Measurements from ENCODE around the gene FANK1. TPM values are rescaled to one million over a fixed set of nuclear protein-coding genes. Genes with fewer than 3 reads are reported as not detected.
"Not testable (repeated sequence)": the region's sequence is repeated elsewhere in the genome, so short reads cannot be mapped to it uniquely, and the experiment has no call there.

Gene FANK1
- total RNA-seq, 1 donor from 2014 or later: 0.42 TPM

GRCh38 chr10:125926247-125926646 lies 29.9 kb downstream of the FANK1 start:
- DNase-seq (ENCODE audit: low spot score): no peak

DNA sequence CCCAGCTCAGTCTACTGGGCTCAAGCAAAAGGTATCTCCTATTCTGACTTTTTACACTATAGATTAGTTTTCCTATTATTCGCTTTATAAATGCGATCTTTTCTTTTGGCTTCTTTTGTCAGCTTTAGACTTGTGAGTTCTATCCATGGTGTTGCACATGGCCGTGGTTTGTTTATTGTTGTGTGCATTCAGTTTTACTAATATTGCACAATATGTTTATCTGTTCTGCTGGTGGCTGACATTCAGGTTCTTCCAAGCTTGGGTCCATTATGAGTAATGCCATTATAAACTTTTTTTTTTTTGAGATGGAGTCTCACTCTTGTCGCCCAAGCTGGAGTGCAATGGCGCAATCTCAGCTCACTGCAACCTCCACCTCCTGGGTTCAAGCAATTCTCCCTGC lies 30.9 kb downstream of the FANK1 start:
- DNase-seq (ENCODE audit: low spot score): not testable (repeated sequence)

GRCh38 chr10:125928928-125929585 lies 32.7 kb downstream of the FANK1 start:
- no peak for DNase-seq (ENCODE audit: low spot score)

- no peak for DNase-seq (ENCODE audit: low spot score)
Observed at GRCh38 chr10:125929618-125930017, 33.3 kb downstream of the FANK1 start.

GRCh38 chr10:125933693-125934092 lies 37.3 kb downstream of the FANK1 start:
- no peak for DNase-seq (ENCODE audit: low spot score)

GRCh38 chr10:125936331-125936730 lies 40.0 kb downstream of the FANK1 start:
- no peak for DNase-seq (ENCODE audit: low spot score)

GRCh38 chr10:125940515-125940914 lies 44.2 kb downstream of the FANK1 start:
- DNase-seq (ENCODE audit: low spot score): no peak

GRCh38 chr10:125951290-125951689 lies 54.9 kb downstream of the FANK1 start:
- DNase-seq (ENCODE audit: low spot score): no peak

- no peak for DNase-seq (ENCODE audit: low spot score)
Observed at GRCh38 chr10:125953778-125954385, 57.5 kb downstream of the FANK1 start.

DNA sequence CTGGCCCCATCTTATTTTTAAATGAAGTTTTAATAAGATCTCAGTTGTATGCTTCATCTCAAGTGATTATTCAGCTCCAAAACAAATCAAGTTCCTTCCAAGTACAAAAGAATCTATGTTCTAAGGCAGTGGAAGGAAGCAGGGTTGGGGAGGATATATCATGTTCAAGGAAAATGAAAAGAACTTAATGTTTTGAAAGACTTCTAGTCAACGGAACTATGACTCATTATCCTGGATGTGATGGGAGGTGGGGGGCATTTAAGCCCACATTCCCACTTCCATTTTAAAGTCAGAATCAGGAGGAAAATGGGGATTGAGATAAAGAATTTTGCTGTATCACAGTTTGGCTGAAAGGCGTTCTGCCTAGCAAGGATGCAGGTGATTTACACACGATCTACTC lies 59.4 kb downstream of the FANK1 start:
- DNase-seq (ENCODE audit: low spot score): no peak

GRCh38 chr10:125961743-125962142 lies 65.4 kb downstream of the FANK1 start:
- no peak for DNase-seq (ENCODE audit: low spot score)

- no peak for DNase-seq (ENCODE audit: low spot score)
Observed at GRCh38 chr10:125962200-125962599, 65.8 kb downstream of the FANK1 start.

DNA sequence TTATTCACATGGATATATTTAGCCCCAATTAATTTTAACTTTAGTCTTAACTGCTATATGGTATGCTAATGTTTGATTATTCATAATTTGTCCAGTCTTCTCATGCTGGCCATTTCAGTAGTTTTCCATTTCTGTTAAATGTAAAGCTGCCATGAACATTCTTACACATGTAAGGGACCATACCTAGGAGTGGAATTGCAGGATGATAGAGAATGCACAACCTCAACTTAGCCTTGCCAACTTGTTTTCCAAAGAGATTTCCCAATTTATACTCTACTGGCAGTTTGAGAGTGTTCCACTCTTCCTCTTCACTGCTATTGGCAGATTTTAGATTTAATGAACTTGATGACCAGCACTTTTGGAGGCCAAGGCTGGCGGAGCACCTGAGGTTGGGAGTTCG lies 68.2 kb downstream of the FANK1 start:
- no peak for DNase-seq (ENCODE audit: low spot score)

- DNase-seq (ENCODE audit: low spot score): no peak
Observed at GRCh38 chr10:125967533-125967932, 71.2 kb downstream of the FANK1 start.

- DNase-seq (ENCODE audit: low spot score): not testable (repeated sequence)
Observed at GRCh38 chr10:125970077-125970630, 73.8 kb downstream of the FANK1 start.

- no peak for DNase-seq (ENCODE audit: low spot score)
Observed at GRCh38 chr10:125976960-125977605, 80.7 kb downstream of the FANK1 start.

DNA sequence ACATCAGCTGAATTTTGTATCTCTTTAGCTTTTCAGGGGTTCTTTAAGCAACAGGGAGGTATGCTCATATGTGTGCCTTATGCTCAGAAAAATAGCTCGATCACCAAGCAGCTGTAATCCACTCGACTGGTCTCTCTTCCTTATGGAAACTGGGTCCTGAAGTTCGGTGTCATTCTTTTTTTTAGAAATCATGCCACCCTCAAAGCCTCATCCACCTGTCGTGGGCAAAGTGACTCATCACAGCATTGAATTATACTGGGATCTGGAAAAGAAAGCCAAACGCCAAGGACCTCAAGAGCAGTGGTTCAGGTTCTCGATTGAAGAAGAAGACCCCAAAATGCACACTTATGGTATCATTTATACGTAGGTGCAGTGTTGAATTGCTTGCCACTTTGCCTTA lies 83.6 kb downstream of the FANK1 start:
- no peak for DNase-seq (ENCODE audit: low spot score)

DNA sequence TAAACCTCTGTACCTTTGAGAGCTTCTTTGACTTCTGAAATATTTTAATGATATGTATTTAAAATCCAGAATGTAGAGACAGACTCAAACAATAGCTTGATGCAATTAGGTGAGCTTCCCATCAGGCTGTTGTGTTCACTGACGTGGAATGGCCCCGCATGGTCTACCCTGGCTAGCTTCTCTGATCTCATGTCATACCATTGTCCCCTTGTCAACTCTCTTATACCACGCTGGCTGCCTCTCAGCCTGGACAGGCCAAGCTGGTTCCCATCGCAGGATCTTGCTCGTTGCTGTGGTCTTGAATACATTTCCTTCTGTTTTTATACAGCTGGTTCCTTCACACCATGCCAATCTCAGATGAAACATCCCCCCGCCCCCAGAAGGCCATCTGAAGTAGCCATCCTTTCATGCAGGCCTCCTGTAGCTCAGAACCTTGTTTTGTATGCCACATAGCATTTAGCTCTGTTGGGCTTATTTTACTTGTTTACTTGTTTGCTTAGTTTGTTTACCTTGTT lies 84.2 kb downstream of the FANK1 start:
- DNase-seq (ENCODE audit: low spot score): no peak

- no peak for DNase-seq (ENCODE audit: low spot score)
Observed at GRCh38 chr10:125982260-125982948, 86.0 kb downstream of the FANK1 start.

DNA sequence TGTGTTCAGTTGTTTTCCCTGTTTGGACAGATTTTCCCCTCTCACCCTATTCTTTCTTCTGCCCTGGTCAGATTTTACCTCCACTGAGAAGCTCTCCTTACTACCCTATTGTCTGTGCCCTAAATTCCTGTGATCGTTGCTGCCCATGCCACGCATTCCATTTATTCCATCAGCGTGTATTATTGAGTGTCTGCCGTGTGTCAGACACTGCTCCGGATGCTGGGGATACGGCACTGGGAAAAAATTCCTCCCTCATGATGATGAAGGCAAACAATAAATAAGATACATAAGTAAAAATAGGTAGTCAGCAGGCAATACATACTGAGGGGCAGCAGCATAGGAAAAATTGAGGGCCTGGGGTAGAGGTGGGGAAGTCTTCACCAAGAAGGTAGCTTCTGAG lies 86.8 kb downstream of the FANK1 start:
- DNase-seq (ENCODE audit: low spot score): no peak

DNA sequence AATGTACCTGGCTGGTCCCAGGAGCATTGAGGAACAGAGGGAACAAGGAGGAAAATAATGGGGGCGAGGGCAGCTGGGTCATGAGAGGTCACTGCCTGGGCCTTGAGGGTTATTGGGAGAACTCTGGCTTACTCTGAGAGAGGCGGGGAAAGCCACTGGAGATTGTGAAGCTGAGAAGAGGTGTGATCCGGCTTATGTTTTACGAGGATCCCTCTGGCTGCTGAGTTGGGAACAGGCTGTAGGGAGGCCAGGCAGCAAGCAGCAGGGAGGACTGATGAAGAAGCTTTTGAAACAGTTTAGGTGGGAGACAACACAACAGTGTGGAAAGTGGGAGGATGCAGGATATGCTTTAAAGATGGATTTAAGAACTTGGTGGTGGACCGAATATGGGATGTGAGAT lies 87.3 kb downstream of the FANK1 start:
- no peak for DNase-seq (ENCODE audit: low spot score)

DNA sequence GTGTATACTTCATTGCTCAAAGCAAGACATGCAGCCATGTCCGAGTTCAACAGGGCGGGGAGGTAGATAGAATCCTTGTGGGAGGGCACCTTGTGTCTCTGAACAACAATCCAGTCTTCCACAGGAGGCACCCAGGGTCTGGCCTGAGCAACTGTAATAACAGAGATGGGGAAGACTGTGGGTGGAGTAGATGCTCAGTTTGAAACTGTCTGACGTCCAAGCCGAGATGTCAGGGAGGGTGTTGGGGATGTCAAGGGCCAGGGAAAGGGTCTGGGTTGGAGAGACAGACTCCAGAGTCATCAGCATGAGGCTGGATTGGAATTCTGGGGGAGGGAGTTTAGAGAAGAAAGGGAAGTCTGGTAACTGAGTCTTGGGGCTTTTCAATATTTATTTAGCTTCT lies 88.0 kb downstream of the FANK1 start:
- DNase-seq (ENCODE audit: low spot score): no peak

Measured in mesenteric fat pad (tissue), 1 donor.